Lung microvascular endothelial cell (primary cell): ENCODE results near the gene ABCB4. TPM values are rescaled to one million over a fixed set of nuclear protein-coding genes. Genes with fewer than 3 reads are reported as not detected.
"Not testable (repeated sequence)": the region's sequence is repeated elsewhere in the genome, so short reads cannot be mapped to it uniquely, and the experiment has no call there.

Experiments used
- DNase-seq, 2 donors: peaks; one replicate each; pipeline versions ENCODE4 v3.0.0 to v3.0.0-alpha.2; 2010; ENCODE audit warnings: low read depth in 2 of 2
- total RNA-seq: library from RNA; depleted of rRNA; stranded (reverse); fragments of >200 nt; gene quantifications from 2 replicates; pipeline ENCODE4 v1.2.1, GENCODE V29; 2014

Gene ABCB4
- total RNA-seq, 1 donor from 2014 or later = not detected

GRCh38 chr7:87476179-87476557 is 688 bp upstream of the ABCB4 start:
- no peak for DNase-seq

DNA sequence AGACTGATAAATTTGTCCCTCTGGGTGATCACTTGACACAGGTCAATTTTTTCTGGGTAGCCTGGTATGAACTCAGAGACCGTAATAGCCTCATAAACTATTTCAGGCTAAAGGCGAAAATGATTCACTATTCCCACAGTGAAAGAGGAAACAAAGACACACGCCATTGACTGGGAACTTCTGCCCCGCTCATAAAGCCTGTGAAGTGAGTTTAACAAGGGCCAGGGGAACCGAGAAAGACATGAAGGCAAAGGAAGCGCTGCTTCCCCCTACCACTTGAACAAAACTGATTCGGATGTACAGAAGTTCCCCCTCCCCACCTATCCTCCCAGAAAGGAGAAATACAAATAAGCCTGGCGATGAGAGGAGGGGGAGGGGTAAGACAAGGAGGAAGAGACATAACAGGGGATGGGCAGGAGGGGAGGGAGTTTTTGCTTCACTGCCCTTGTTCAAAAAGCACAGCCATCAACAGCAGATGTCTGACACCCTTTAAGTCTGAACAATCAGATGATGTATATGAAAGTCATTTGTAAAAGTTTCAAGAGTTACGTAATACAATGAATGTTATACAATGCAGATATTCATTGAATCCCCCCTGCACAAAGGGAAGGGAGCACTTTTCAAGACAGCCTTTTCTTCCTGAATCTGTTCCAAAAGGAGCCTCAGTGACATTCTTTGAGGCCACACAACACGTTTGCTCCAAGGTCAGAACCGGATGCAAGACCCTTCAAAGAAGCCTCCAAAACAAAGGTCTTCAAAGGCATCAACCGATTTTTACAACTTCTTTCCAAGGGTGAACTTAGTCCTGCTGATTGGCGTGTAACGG is 734 bp downstream of the ABCB4 start:
- peak; percentile 64 for DNase-seq

GRCh38 chr7:87473986-87474385 is 1.5 kb downstream of the ABCB4 start:
- no peak for DNase-seq

DNA sequence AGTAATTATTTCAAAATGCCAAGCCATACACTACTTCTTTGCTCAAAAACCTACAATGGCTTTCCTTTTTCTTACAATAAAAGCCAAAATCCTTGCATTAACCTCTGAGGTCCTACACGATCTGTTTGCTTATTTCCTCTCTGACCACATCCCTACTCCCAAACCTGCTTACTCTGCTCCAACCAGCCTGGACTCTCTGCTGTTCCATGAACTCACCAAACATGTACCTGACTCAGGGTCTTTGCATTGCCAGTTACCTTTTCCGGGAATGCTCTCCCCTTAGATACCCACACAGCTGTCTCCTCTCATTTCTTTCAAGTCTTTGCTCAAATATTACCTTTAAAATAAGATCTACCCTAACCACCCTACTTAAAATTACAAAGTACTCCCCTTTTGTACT is 2.3 kb downstream of the ABCB4 start:
- no peak for DNase-seq

- DNase-seq = no peak
These were observed 4.0 kb downstream of the ABCB4 start for GRCh38 chr7:87471473-87471872.

- DNase-seq = not testable (repeated sequence)
These were observed 6.3 kb downstream of the ABCB4 start for GRCh38 chr7:87469204-87469603.

DNA sequence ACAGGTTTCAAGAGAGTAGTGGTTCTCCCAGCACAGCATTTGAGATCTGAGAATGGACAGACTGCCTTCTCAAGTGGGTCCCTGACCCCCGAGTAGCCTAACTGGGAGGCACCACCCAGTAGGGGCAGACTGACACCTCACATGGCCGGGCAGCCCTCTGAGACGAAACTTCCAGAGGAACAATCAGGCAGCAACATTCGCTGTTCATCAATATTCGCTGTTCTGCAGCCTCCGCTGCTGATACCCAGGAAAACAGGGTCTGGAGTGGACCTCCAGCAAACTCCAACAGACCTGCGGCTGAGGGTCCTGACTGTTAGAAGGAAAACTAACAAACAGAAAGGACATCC is 10.0 kb downstream of the ABCB4 start:
- not testable (repeated sequence) for DNase-seq

DNA sequence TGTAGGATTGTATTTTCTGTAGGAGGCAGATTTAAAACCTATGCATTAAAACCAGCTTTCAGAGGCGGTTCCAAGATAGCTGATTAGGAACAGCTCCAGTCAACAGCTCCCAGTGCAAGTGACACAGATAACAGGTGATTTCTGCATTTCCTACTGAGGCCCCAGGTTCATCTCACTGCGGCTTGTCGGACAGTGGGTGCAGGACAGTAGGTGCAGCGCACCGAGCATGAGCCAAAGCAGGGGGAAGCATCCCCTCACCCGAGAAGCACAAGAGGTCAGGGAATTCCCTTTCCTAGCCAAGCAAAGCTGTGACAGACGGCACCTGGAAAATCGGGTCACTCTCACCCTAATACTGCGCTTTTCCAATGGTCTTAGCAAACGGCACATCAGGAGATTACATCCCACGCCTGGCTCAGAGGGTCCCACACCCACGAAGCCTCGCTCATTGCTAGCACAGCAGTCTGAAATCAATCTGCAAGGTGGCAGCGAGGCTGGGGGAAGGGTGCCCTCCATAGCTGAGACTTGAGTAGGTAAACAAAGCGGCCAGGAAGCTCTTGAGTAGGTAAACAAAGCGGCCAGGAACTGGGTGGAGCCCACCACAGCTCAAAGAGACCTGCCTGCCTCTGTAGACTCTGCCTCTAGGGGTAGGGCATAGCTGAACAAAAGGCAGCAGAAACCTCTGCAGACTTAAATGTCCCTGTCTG is 10.5 kb downstream of the ABCB4 start:
- DNase-seq = not testable (repeated sequence)

- DNase-seq = no peak
These were observed 11.5 kb downstream of the ABCB4 start for GRCh38 chr7:87463982-87464381.

GRCh38 chr7:87460444-87460843 is 15.0 kb downstream of the ABCB4 start:
- DNase-seq = not testable (repeated sequence)

- DNase-seq = no peak
These were observed 15.5 kb downstream of the ABCB4 start for GRCh38 chr7:87459941-87460340.

- no peak for DNase-seq
These were observed 17.3 kb downstream of the ABCB4 start for GRCh38 chr7:87458148-87458547.

DNA sequence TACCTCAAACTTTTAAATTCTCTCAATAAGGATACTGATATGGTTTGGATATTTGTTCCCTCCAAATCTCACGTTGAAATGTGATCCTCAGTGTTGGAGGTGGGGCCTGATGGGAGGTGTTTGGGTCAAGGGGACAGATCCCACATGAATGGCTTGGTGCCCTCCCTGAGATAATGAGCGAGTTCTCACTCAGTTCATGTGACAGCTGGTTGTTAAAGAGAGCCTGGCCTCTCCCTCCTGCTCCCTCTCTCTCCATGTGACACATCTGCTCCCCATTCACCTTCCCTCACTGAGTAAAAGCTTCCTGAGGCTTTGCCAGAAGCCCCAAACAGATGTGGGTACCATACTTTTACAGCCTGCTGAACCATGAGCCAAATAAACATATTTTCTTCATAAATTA is 19.2 kb downstream of the ABCB4 start:
- DNase-seq = no peak

GRCh38 chr7:87452279-87452678 is 23.2 kb downstream of the ABCB4 start:
- no peak for DNase-seq

GRCh38 chr7:87451187-87451586 is 24.3 kb downstream of the ABCB4 start:
- no peak for DNase-seq

DNA sequence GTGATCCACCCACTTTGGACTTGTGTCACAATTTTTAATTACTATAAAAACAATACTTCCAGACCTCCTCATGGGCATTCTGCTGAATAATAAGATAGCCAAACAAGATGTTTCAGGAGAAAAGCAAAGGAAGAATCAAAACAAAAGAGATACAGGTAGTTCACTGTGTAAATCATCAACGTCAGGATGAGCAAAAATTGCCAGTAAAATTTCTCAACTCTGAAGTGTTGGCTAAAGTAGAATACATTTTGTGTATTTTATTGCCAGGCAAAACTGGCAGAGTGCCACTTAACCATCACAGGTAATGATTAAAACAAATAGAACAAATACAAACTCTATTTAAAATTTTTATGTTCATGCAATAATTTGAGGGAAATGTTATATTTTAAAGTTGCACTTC is 24.8 kb downstream of the ABCB4 start:
- DNase-seq = no peak

GRCh38 chr7:87448388-87448787 is 27.1 kb downstream of the ABCB4 start:
- no peak for DNase-seq

GRCh38 chr7:87447116-87447635 is 28.3 kb downstream of the ABCB4 start:
- no peak for DNase-seq

- no peak for DNase-seq
These were observed 29.6 kb downstream of the ABCB4 start for GRCh38 chr7:87445897-87446296.

GRCh38 chr7:87435546-87435945 is 39.9 kb downstream of the ABCB4 start:
- no peak for DNase-seq

- no peak for DNase-seq
These were observed 42.9 kb downstream of the ABCB4 start for GRCh38 chr7:87432536-87432935.

GRCh38 chr7:87427288-87427687 is 48.2 kb downstream of the ABCB4 start:
- DNase-seq = no peak

- no peak for DNase-seq
These were observed 49.3 kb downstream of the ABCB4 start for GRCh38 chr7:87426160-87426559.
